Mucosa of gallbladder (tissue), 1 donor: ENCODE data around the gene BCAT1. TPM values are rescaled to one million over a fixed set of nuclear protein-coding genes. Genes with fewer than 3 reads are reported as not detected.
"Not testable (repeated sequence)": the region's sequence is repeated elsewhere in the genome, so short reads cannot be mapped to it uniquely, and the experiment has no call there.

Experiments
- DNase-seq: peaks from one replicate; pipeline ENCODE4 v3.0.0-alpha.2; 2020; ENCODE audit warnings: low spot score
- total RNA-seq: library from RNA; stranded (reverse); gene quantifications from one replicate; pipeline ENCODE4 v1.2.1, GENCODE V29; 2021
- donor health status: DM: no; HTN: no; CAD: no.

BCAT1 gene
- total RNA-seq, 1 donor from 2014 or later, result 18.3 TPM

DNA sequence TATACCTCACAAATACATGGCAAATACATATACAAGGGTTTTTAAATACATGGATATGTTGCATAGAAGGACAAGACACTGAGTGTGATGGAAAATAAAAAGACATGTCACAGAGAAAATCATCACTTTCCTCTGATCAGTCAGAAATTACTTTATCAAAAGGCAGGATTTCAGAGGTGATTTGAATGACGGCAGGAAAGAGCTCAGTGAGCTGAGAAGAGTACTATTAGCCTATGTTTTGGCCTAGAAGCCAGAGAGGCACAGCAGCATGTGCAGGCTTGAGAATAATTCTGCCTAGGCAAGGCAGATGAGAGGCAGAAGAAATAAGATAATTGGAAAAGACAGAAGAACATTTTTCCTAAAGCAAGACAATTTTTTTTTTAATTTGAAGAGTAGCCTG is 94.9 kb downstream of the BCAT1 start:
- no peak for DNase-seq

DNA sequence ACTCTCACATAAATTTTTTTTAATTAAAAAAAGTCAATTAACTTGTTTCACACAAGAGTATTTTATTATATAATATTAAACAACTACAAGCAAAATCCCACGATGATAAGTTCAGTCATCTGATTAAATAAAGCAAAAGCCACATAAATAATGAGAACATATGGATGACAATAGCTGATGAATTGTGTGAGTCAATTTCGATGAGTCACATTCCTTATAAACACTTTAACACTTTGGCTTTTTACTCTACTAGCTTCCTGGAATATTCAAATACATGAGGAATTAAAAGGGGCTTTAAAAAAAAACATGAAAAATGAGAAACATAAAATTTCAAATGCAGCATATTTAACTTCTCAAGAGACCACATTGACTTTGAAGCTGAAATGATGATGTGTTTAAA is 95.3 kb downstream of the BCAT1 start:
- DNase-seq, result no peak

DNA sequence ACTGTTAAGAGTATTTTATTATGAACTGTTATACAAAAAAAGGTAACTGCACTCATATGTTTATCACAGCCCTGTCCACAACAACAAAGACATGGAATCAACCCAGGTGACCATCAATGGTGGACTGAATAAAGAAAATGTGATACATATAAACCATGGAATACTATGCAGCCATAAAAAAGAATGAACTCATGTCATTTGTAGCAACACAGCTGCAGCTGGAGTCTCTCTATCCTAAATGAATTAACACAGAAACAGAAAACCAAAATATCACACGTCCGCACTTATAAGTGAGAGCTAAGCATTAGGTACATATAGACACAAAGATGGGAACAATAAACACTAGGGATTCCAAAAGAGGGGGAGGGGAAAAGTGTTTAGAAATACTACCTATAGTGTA is 95.8 kb downstream of the BCAT1 start:
- DNase-seq, result no peak

DNA sequence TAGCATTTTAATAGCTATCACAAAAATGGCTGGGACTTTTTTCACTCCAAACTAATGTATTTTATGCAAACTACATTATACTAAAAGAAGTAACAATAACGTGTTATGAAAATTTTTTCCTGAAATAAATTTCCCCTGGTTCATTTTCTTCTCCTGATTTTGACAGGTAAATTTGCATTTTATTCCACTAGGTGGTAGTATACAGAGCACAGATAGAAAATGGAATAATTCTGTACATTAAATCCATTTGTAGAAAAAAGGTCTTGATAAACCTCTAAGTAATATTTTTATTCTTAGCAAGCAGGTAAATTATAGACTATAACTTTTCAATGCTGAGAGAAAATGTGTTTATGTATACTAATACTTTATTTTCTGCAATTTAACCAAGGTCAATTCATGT is 96.5 kb downstream of the BCAT1 start:
- no peak for DNase-seq

DNA sequence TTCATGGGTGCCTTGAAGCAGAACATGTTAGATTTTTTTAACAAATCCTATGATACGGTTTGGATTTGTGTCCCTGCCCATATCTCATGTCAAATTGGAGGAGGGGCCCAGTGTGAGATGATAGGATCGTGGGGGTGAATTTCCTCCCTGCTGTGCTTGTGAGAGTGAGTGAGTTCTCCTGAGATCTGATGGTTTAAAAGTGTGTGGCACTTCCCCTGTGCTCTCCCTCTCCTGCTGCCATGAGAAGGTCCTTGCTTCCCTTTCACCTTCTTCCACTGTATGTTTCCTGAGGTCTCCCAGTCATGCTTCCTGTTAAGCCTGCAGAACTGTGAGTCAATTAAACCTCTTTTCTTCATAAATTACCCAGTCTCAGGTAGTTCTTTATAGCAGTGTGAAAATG is 97.0 kb downstream of the BCAT1 start:
- DNase-seq, result not testable (repeated sequence)

DNA sequence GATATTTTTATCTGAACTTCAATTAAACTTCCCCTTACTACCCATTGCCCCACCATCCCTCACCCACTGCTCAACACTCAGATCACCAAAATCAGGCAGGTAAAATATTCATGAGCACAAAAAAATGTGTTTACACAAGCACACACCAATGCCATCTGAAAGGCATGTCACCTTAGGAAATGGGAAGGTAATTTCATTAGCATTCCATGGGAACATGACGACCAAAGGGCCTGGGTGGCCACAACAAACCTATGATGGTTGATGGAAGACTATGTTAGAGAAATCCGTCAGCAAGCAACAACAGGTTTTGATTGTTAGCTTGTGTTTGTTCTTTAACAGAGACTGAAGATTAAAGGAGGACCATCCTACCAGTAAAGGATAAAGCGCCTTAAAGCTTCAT is 97.6 kb downstream of the BCAT1 start:
- DNase-seq, result no peak

DNA sequence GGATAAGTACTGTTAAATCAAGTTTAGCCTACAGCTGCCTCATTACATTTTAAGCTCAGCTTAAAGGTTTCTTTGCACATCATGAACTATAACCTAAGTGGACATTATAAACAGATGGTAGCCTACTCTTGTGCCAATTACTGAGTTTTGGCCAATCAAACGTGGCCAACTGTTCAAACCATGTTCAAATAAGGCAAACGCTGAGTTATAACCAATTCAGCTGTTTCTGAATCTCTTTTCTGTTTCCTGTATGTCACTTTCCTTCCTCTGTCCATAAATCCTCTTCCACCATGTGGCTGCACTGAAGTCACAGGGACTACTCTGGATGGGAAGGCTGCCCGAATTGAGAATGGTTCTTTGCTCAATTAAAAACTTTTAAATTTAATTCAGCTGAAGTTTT is 98.4 kb downstream of the BCAT1 start:
- no peak for DNase-seq

DNA sequence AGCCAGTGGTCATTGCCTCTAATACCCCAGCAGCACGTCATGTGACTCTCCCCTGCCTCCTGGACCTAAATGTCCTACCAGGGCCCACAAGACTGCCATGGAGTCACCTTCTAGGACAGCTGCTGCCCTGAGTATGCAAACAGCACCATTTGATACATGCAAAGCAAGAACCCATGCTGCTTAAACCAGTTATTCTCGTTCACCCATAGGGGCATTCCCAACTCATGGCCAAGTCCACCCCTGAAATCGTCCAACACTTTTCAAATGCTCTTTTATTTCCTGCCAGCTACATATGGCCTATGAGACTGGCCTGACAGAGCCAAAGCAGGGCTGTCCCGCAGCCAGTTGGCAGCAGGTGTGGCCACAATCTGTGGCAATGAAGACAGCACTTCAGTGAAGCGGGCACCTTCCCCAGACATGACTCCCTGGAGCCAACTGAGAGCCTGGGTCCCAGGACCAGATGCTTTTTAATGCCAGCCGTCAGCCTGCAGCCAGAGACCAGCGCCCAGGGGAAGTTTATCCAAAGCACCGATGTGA is 99.9 kb downstream of the BCAT1 start:
- DNase-seq, result no peak

DNA sequence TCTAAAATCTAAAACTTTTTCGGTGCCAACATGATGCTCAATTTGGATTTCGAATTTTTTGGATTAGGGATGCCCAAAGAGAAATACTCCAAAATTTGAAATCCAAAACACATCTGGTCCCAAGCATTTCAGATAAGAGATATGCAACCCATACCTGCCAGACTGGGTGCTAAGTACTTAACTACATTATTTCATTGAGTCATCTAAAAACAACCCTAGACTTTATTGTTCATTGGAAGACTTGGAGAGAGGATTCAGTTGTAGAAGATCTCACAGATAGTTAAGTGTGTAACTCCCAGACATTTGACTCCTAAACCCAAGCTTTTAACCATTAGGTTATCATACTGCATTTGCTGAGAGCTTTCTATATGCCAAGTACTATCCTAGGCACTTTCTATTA is 102.2 kb downstream of the BCAT1 start:
- no peak for DNase-seq

DNA sequence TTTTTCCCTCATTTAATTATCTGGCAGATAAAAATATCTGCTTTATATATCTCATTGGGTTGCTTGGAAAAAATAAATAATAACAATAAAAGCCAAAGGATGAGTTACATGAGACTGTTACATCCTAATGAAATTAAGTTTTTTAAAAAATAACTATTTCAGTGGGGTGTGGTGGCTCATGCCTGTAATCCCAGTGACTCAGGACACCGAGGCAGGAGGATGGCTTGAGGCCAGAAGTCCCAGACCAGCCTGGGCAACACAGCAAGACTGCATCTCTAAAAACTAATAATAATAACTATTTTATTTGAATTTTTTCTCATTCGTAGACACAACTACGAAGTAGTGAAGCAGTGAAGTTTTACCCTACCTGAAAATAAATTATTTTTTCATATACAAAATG is 103.3 kb downstream of the BCAT1 start:
- DNase-seq, result no peak

DNA sequence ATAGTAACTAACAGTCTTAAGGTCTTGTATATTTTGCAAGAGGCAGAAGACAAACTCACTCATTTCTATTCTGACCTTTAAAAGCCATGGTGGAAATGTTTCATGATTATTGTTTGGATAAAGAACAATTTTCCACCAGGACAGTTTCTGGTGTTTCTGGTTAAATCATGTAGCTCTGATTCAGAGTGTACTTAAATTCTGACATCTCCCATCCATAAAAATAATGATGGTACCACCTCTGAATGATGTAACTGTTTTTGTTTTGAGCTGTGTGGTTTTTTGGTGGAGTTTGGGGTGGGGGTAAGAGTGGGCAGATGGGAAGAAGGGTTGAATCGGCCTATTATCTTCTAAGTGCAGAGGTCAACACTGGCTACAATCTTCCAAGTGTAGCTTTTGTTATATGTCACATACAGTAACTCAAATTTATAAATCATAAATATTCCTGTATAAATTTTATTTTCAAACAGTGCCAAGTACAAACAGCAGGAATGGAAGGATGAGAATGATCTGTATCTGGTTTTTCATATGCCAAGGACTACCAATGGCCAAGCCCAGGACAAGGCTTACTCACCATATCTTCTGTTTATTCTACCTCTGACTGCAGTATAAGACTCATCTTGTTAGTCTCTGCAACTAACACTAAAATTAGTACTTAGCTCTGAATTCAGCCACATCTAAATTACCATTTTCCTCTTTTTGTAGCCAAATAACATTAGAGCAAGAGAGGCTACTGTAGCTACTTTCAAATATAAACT is 108.7 kb downstream of the BCAT1 start:
- DNase-seq, result no peak

DNA sequence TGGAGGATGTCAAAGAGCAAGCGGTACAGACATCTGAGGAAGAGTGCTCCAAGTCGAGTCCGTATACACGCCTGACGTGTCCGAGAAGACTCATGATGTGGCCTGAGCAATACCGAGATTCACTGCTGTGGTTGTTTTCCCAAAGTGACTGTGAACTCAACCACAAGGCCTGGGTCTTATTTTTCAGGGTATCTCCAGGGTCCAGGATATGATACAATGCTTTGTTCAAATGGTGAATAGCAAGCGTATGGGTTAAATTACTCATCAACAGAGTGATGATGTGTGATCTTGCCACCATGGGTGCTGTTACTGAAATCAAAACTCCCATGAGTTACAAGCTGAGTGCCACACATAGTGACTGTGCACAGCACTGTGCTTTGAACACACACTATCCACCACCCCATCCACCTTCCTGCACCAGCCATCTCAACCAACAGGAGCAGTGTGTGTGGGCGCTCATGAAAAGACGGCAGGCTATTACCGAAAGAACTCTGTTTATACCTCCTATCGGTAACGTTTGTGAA is 109.6 kb downstream of the BCAT1 start:
- DNase-seq, result no peak

DNA sequence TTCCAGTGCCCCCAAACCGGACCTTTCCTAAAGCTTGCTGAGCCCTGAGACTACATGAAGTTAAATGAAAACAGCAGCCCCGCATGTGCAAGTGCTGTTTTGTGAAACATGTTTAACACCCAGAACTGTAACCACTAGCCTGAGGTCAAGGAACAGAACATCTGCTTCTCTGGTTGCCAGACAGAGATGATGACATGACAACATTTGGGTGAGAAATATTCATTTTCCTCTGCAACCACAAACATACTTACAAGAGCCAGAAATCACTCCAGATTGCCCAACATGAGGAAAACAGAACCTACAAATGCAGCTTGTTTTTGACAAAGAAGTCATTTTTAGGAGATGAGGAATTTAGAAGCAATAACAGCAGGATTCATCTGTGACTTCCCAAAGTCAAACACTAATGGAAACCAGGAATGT is 110.4 kb downstream of the BCAT1 start:
- peak; percentile 48 for DNase-seq

DNA sequence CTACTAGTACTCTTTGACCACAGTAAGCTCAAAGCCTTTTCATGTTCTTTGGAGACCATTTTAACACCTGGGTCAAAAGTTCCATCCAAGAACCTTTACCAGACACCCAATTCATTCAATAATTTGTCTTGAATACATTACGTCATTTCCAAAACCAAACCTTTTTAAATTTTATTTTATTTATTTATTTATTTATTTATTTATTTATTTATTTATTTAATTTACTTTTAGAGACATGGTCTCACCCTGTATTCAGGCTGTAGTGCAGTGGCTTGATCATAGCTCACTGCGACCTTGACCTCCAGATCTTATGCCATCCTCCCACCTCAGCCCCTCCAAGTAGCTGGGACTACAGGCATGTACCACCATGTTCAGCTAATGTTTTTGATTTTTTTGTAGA is 113.5 kb downstream of the BCAT1 start:
- no peak for DNase-seq

DNA sequence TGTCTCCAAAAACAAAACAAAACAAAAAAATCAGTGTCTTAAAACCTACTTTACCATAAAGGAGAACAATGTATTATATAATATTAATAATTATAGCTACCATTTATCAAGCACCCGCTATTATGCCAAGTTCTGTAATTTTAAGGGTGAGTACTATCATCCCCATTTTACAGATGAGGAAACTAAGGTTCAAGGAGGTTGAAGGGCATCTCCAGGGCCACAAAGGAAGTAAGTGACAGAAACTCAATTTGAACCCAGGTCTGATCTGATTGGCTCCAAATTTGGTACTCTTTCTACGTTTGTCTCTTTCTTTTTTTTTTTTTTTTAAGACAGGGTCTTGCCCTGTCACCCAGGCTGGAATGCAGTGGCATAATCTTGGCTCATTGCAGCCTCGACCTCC is 115.4 kb downstream of the BCAT1 start:
- no peak for DNase-seq

DNA sequence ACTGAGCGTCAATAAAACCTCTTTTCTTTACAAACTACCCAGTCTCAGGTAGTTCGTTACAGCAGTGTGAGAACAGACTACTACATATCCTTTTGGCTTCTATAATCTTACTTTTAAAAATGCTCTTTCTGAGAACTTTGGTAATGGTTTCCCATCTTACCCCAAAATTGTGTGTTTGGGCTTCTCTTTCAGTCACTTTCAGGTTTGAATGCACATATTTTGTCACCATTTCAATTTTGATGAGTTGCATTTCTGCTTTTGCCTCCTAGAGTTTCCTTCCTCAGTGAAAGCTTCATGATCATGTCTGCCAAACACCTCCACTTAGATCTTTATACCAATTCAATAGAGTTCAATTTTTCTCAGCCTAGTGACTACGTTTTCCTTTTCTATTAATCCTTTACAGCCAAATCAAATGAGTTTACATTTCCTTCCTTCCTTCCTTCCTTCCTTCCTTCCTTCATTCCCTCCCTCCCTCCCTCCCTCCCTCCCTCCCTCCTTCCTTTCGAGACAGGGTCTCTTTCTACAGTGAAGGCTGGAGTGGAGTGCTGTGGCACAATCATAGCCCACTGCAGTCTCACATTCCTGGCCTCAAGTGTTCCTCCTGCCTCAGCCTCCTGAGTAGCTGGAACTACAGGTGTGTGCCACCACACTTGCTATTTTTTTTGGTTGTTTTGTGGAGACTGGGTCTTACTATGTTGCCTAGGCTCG is 124.9 kb downstream of the BCAT1 start:
- no peak for DNase-seq

DNA sequence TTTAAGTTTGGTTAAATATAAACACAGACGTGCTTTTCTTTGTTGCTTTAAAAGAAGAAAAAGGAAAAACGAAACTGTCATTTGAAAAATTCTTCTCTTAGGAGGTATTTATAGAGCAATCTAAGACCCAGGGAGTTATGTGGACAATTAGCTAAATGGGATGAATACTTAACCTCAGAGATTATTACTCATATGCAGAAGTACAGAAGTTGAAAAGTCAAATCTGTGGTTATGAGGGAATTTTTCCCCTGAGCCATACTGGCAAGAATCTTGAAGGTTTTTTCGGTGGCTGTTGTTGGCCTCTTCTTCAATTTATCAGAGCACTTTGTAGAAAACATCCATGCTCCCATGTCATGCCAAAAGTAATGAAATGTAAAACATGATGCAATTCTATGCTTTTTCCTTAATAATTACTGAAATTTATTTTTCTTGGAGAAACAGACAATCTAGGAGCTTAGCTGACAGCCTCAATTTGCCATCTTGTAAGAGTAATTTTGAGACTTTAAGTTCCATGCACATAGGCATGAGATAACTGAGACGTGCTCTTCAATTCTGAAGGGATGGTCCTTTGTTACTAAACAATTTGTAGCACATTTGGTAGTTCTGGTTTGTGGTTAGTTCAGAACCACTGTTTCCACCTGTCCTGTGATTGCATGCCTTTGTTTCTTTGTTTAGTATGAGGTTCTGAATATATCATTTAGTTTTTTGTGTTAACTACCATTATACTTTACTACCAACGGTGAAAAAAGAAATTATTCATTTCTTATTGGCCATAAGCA is 126.6 kb downstream of the BCAT1 start:
- DNase-seq, result no peak

DNA sequence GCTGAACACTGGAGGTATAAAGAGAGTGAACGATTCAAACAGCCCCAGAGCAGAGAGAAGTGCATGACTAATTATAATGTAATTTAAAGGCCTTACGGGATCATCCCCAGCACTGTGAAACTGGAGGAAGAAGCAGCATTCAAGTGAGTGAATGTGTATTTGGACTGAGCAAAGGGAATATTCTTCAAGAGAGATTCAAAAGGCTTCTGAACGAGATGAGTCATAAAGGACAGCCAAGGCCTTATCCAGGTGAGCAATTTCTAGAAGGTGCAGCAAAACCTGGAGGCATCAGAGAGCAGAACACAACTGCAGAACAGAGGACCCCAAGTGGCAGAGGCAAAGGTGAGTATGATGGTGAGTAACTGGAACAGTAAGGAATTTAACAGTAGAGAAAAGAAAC is 127.2 kb downstream of the BCAT1 start:
- no peak for DNase-seq

DNA sequence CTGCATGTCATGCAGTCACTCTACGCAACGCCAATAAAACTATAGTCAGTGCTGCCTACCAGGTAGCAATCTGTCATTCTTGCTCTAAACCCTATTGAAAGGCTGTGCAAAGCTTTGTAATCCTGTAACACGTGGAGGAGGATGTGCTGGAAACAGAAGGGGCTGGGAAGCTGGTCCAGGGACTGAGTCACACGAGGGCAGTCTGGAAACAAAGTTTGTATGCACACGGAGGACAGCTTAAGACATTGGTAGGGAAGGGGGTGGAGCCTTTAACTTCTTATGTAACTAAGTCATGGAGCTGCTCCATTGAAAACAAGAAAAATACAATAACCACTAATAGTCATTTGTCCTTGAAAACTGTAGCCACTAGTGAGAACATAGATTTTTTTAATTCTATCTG is 128.0 kb downstream of the BCAT1 start:
- DNase-seq, result no peak

DNA sequence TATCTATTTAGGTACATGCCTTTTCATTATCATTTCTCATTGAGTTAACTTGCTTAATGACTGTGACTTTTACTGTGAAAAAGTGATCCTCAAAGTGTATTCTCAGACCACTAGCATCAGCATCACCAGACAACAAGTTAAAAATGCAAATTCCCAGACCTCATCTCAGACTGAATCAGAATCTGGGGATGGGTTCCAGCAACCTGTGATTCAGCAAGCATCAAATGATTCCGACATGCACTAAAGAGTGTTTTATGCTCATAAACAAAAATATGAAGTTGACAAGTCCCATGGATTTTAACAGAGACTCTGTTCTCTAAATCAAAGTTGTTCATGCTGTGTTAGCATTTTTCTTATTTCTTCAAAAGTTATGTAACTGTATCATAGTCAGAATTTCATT is 130.6 kb downstream of the BCAT1 start:
- DNase-seq, result no peak

DNA sequence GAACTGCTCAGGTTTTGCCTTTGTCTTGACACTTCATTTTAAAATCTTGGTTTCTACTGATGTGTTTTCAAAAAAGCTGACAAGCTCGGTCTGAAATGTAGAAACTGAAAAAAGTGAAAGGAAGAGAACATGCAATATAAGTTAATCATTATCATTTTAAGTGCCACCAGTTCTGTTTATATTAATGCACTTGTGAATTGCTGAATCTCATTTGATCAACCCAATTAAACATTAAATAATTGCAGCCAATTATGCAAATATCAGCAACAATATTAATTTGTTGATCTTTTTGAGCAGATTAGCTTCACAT is 133.8 kb downstream of the BCAT1 start:
- DNase-seq, result no peak

DNA sequence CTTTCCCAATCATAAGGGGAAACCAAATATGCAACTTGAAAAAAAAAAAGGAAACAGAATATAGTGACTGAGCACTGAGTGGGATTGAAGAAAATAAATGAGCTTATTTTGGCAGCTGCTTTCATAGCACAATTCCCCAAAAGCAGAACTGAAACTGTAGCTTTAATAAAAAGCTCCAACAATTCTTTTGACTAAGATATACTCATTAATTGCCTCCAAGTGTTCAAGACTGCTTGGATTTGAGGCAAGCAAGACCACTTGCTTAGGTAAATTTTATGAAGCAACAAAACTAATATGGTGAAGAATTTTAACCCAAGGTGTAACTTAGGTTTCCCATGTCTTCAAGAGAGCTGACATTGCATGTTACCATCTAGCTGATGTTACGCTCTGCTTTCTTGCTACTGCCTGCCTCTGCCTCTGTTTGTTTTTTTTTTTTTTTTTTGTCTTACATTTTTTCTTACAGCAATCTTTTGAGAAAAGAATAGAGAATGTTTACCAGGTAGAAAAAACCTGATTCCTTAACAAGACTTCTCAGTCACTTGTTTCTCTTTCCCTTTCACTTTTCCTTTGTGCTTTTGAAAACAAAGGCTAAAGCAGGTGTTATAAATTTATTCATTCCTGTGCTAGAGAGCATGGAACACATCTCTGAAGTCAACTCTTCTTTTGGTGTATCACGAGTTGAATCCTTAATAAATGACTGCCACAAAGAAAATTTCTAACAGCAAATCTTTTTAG is 134.4 kb downstream of the BCAT1 start:
- no peak for DNase-seq
